ENCODE data around the gene ZNF503. TPM values are rescaled to one million over a fixed set of nuclear protein-coding genes. Genes with fewer than 3 reads are reported as not detected.

Gene ZNF503
- total RNA-seq, 2 donors from 2014 or later, result 20.8 to 38.6 TPM

- Histone ChIP-seq H3K4me3 (no peak overlapping the region), H3K4me1 (peaks cover 42% of the 10 kb centered on the region), H3K27ac (peak overlapping the region; percentile 93 to 100 (median 98)), H3K9me3 (no peaks in the 10 kb centered on the region), H3K36me3 (replicated peaks in 1 of 2; ENCODE audit: insufficient read depth in 1 of 2, low read depth in 2 of 2) (no peaks in the 10 kb centered on the region), H3K27me3 (no peaks in the 10 kb centered on the region)
- DNase-seq (peak in 3 of 4 donors; percentile 18 to 21 (median 20)), ATAC-seq (no peak)
- WGBS, 2 donors, result 70 to 73% methylated on average over 39 of the region's 39 CpGs
- intact Hi-C loops (cut with DNase I), result loop anchor here (10.0 kb wide), 1 partner anchor 629 kb away; no protein-coding TSS in a partner anchor
- TF ChIP-seq CTCF (IDR thresholded peaks at IDR 0.05) (no peak), POLR2A (IDR thresholded peaks at IDR 0.05) (no peak)
Measured at GRCh38 chr10:75405598-75406461, 4.3 kb upstream of the ZNF503 start.

GRCh38 chr10:75404815-75405597, 3.4 kb upstream of the ZNF503 start:
- no peaks in the 10 kb centered on the region for H3K9me3 ChIP-seq
- no peaks in the 10 kb centered on the region for H3K36me3 ChIP-seq (replicated peaks in 1 of 2; ENCODE audit: insufficient read depth in 1 of 2, low read depth in 2 of 2)
- H3K4me1 ChIP-seq, result peaks cover 41% of the 10 kb centered on the region
- H3K27me3 ChIP-seq, result no peaks in the 10 kb centered on the region
- TF ChIP-seq CTCF (IDR thresholded peaks at IDR 0.05) (peak in 1 of 7 experiments; percentile 11), POLR2A (IDR thresholded peaks at IDR 0.05) (peak in 2 of 3 donors; percentile 18 to 33)
- peak overlapping the region; percentile 93 to 100 (median 98) for H3K27ac ChIP-seq
- ATAC-seq (peak; percentile 2), DNase-seq (peak; percentile 73 to 86 (median 80))
- 8 to 12% methylated on average over 35 to 56 of the region's 56 CpGs for WGBS, 2 donors
- H3K4me3 ChIP-seq, result peak overlapping the region; percentile 19 to 49
- intact Hi-C loops (cut with DNase I), result loop anchor here (10.0 kb wide), 1 partner anchor 630 kb away; no protein-coding TSS in a partner anchor

GRCh38 chr10:75403939-75404814, 2.6 kb upstream of the ZNF503 start:
- TF ChIP-seq POLR2A (IDR thresholded peaks at IDR 0.05) (peak; percentile 22 to 54 (median 47)), CTCF (IDR thresholded peaks at IDR 0.05) (no peak)
- DNase-seq, result peak; percentile 51 to 67 (median 59)
- WGBS, 2 donors, result 2% methylated on average over 24 to 58 of the region's 58 CpGs
- no peak for ATAC-seq
- no peaks in the 10 kb centered on the region for H3K9me3 ChIP-seq
- H3K27ac ChIP-seq, result peak overlapping the region; percentile 93 to 100 (median 98)
- peak overlapping the region; percentile 19 to 49 for H3K4me3 ChIP-seq
- H3K4me1 ChIP-seq, result peaks cover 36% of the 10 kb centered on the region
- H3K27me3 ChIP-seq, result no peaks in the 10 kb centered on the region
- no peaks in the 10 kb centered on the region for H3K36me3 ChIP-seq (replicated peaks in 1 of 2; ENCODE audit: insufficient read depth in 1 of 2, low read depth in 2 of 2)
- intact Hi-C loops (cut with DNase I), result loop anchor here (10.0 kb wide), 1 partner anchor 631 kb away; no protein-coding TSS in a partner anchor

All from body of pancreas (tissue), 4 donors.